SK-N-SH (cell line): ENCODE data around the gene MB.

Source experiments
- CTCF ChIP-seq: fragments of 200-600 bp; sonication (generic); IDR thresholded peaks from 2 replicates; pipeline ENCODE4 v1.6.1; 2017; ENCODE audit warnings: antibody characterized with exemption, mild to moderate bottlenecking, moderate library complexity
- FOXJ3 ChIP-seq: sonication (generic); formaldehyde crosslinking; IDR thresholded peaks from 2 replicates; pipeline ENCODE4 v1.5.1; 2020; ENCODE audit warnings: mild to moderate bottlenecking, missing genetic modification reagents
- RCOR1 ChIP-seq: fragments of 150-350 bp; IDR thresholded peaks from 2 replicates; pipeline ENCODE4 v1.6.1; 2017; ENCODE audit warnings: antibody characterized with exemption, low read length
- REST ChIP-seq: IDR thresholded peaks from 2 replicates; pipeline ENCODE4 v1.6.1; 2012; ENCODE audit warnings: mild to moderate bottlenecking, low read depth, low read length, moderate library complexity
- RXRA ChIP-seq: IDR thresholded peaks from 2 replicates; pipeline ENCODE4 v1.4.0; 2012; ENCODE audit warnings: low read depth, mild to moderate bottlenecking, borderline replicate concordance
- SMC3 ChIP-seq: IDR thresholded peaks from 2 replicates; pipeline ENCODE4 v1.6.1; 2012; ENCODE audit warnings: low read depth, low read length, improper control_type of control experiment
- TCF12 ChIP-seq: IDR thresholded peaks from 2 replicates; pipeline ENCODE4 v1.4.0; 2012
- ZBTB33 ChIP-seq: IDR thresholded peaks from 2 replicates; pipeline ENCODE4 v1.4.0; 2012; ENCODE audit warnings: low read depth, borderline replicate concordance

GRCh38 chr22:35575116-35575748 lies 41.9 kb downstream of the MB start:
- TF ChIP-seq REST = no peak
- no peak for TF ChIP-seq RXRA
- no peak for TF ChIP-seq SMC3
- no peak for TF ChIP-seq CTCF
- no peak for TF ChIP-seq FOXJ3 (CRISPR knock-in tag)
- TF ChIP-seq RCOR1 = no peak
- TF ChIP-seq ZBTB33 = no peak
- TF ChIP-seq TCF12 = no peak
